ENCODE results near the gene DUSP2.
"Not testable (repeated sequence)": the region's sequence is repeated elsewhere in the genome, so short reads cannot be mapped to it uniquely, and the experiment has no call there.

Gene DUSP2

GRCh38 chr2:96146881-96147592, 1.8 kb upstream of the DUSP2 start:
- DNase-seq = no peak

GRCh38 chr2:96146153-96146880, 1.1 kb upstream of the DUSP2 start:
- peak; percentile 90 for DNase-seq

DNA sequence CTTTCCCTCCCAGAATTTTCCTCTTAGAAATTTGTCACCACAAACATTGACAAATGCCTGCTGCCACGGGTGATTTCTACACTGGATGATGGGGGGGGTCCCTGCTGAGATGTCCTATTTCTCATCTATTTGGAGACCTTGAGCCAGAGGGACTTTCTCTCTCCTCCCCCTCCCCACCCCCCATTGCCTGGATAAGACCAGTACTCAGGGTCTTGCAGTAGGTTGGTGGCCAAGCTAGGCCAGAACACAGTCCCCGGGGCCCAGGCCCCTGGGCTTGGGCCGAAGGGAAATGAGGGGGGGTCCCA, 560 bp upstream of the DUSP2 start:
- no peak for DNase-seq

- DNase-seq = peak; percentile 63
Measured at GRCh38 chr2:96144481-96145035, 682 bp downstream of the DUSP2 start.

DNA sequence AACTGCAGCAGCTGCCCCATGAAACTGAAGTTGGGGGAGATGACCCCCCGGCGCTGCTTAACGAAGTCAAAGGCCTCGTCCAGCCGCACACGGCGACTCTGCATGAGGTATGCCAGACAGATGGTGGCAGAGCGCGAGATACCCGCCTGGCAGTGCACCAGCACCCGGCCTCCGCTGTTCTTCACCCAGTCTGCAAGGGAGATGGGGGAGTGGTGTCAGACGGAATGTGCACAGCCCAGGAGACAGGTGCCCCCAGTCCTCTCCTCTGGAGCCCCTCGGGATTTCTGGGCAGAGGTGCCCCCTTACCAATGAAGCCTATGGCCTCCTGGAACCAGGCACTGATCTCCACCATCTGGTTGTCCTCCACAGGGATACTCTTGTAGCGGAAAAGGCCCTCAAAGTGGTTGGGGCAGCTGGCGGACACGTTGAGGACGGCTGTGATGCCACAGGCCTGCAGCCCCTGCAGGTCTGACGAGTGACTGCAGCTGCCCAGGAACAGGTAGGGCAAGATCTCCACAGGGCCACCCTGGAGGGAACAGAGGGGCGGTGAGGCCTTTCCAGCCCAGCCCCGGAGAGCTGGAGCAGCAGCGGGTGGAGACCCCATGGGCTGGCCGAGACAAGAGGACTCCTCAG, 1.3 kb downstream of the DUSP2 start:
- DNase-seq = peak; percentile 53

DNA sequence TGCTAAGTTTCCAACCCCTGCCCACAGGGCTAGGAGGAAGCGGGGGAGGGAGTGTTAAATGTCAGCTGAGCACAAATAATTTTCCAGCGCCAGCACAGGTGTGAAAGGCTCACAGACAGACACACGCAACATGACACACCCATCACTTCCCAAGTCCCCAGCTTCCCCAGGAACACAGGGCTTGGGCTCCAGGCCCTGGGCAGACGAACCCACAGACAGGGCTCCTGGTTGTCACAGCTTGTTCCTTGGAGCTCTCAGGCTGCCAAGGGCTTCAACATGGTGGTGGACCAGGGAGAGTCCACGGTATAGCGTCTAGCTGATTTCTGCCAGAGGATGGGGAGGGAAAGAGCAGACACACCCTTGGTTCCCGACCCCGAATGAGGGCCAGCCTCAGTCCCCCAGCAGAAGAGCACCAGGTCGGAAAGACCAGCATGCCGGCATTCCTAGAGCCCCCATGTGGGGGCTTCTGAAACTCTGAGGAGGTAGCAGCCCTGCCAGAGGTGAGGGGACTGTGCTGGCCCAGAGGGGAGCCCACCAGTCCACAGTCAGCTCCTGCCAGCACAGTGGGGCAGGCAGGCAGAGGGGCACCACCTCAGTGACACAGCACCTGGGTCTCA, 1.9 kb downstream of the DUSP2 start:
- peak; percentile 37 for DNase-seq

GRCh38 chr2:96142217-96143113, 2.8 kb downstream of the DUSP2 start:
- peak; percentile 61 for DNase-seq

DNA sequence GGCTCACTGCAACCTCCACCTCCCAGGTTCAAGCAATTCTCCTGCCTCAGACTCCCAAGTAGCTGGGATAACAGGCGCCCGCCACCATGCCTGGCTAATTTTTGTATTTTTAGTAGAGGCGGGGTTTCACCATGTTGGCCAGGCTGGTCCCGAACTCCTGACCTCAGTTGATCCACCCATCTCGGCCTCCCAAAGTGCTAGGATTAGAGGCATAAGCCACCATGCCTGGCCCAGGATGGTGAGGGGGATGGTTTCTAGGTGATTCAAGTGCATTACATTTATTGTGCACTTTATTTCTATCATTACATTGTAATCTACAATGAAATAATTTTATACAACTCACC, 3.6 kb downstream of the DUSP2 start:
- not testable (repeated sequence) for DNase-seq

DNA sequence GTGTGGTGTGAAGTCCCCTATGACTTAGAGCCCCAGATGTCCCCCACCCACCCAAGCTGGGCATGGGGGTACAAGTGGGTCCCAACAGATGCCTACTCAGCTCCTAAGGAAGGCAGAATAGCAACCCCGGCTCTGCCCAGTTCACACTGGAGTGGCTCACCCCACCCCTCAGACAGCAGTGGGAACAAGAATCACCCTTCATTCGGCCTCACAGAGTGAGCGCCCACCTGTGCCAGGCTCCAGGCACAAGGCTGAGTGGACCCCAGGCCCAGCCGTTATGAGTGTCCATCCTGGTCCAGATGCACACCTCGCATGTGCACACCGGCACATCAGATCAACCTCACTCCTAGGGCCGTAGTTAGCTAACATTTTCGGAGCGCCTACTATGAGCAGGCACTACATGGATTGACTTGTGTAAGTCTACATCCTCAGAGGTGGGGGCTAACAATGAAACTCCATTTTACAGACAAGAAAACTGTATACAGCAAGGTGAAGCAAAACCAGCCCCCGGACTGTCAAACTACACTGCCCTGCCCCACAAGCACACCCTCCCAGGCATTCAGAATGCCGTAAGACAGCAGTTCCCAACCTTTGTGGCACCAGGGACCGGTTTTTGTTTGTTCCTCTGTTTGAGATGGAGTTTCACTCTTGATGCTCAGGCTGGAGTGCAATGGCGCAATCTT, 4.2 kb downstream of the DUSP2 start:
- DNase-seq = no peak

DNA sequence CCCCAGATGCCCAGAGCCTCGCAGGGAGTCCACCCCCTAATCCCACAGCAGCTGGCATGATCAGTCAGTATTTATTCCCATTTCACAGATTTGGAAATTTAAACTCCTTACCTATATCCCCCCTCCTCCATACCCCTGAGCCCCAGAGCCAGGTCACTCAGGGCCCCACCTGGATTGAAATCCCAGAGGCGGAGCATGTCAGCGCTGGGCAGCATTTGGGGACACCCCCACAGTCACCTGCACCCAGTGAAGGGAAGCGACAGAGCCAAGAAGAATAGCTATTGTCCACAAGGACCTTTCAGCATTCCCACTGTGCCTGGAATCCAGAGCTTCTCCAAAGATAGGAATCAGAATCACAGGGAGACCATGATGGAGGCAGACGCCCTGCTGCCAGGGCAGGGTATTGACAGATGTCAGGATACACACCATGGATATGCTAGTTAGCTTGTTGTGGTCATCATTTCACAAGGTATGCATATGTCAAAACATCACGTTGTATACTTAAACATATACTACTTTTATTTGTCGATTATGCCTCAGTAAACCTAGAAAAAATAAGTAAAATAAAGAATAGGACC, 6.0 kb downstream of the DUSP2 start:
- DNase-seq = no peak

DNA sequence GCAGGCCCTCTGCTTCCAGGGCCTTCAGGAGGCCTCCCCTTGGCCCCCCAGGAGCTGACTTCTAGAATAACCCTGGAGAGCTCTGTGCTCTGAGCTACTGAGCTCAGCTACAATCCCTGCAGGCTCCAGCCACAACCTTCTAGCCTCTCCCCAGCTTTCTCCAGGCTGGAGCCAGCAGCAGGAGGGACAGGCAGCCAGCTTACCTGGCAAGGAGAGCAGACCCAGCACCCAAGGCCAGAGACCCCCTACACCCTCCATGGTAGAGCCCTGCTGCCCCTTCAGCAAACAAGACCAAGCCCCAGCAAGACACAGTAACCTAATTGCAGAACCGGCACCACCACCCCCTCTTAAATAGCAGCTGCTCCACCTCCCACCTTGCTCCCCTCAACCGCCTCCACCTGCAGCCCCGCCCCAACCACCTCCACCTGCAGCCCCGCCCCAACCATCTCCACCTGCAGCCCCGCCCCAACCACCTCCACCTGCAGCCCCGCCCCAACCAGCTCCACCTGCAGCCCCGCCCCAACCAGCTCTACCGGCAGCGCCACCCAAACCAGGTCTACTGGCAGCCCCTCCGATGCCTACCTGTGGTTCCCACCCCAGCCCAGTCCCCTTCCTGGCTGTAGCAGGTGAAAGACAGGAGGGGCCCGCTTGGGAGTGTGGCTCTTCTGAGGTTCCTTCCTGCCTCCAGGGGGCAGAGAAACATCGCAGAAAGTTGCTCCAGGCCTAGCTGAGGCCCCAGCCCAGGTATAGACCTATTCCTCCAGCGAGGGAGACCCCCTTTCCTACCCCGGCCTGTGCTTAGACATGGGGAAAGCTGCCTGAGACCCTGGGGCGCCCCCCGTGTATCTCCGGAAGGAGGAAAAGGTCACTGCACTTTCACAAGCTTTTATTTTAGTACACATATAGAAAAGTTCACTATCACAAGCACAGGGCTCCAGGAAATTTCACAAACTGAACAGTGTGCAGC, 6.8 kb downstream of the DUSP2 start, which contains the start of gene ASTL:
TSS of gene ASTL (minus strand) at position 324 of the 967 bp plus-strand sequence. CDS start at position 258, 66 bp downstream.
- DNase-seq = peak; percentile 78

- DNase-seq = no peak
Measured at GRCh38 chr2:96137321-96138178, 7.7 kb downstream of the DUSP2 start.

- DNase-seq = no peak
Measured at GRCh38 chr2:96136129-96136720, 9.0 kb downstream of the DUSP2 start.

- no peak for DNase-seq
Measured at GRCh38 chr2:96135621-96136020, 9.6 kb downstream of the DUSP2 start.

GRCh38 chr2:96135171-96135570, 10.1 kb downstream of the DUSP2 start:
- no peak for DNase-seq

DNA sequence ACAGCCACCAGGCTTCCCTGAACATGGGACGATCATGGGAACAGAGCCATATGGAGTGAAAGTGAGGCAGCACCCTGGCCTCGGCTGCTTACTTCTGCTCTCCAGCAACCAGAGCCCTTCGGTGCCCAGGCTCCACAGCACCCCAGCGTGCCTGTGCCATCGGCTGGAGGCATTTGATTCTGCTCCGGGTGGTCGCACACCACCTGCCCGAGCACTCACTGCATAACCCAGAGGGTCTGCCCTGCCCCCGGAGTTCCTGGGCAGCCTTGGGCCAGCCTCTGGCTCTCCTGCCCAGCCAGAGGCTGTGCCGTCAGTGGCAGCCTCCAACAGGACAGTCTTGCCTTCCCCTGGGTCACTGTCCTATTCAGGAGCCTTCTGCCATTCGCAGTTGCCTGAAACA, 10.8 kb downstream of the DUSP2 start:
- DNase-seq = no peak

GRCh38 chr2:96131813-96132745, 13.2 kb downstream of the DUSP2 start:
- no peak for DNase-seq

Data from CD4-positive, alpha-beta T cell treated with Interleukin-6 for 4 hours (primary cell).